WTC11 (cell line): ENCODE results near the gene CYB5D1. TPM values are rescaled to one million over a fixed set of nuclear protein-coding genes. Genes with fewer than 3 reads are reported as not detected.

Experiments
- ATAC-seq: fragments of 200-7000 bp; cut with Tn5 transposase; 2 replicates; pipeline ENCODE4 v1.10.0; 2021; ENCODE audit warnings: mild to moderate bottlenecking, moderate library complexity
- CTCF ChIA-PET: fragments of 300-600 bp; sonication (Branson Sonifier 250); formaldehyde crosslinking; loops from one replicate; lab custom pipeline; 2021; ENCODE audit warnings: antibody characterized with exemption; lab: Charles Lee
- POLR2A ChIA-PET: fragments of 350-600 bp; sonication (Branson Sonifier 250); formaldehyde crosslinking; loops from one replicate; lab custom pipeline; 2021; ENCODE audit warnings: antibody characterized with exemption; lab: Charles Lee
- DNase-seq: peaks from one replicate; pipeline ENCODE4 v3.0.0; 2021; ENCODE audit warnings: low spot score
- H3K27ac Mint-ChIP-seq: 2 replicates; pipeline ENCODE4 v1.8.0; 2021; ENCODE audit warnings: mixed read lengths
- H3K27me3 Mint-ChIP-seq: 2 replicates; pipeline ENCODE4 v1.8.0; 2021; ENCODE audit warnings: low read depth, mild to moderate bottlenecking, moderate library complexity, mixed read lengths
- H3K36me3 Mint-ChIP-seq: 2 replicates; pipeline ENCODE4 v1.8.0; 2021; ENCODE audit warnings: mixed read lengths
- H3K4me1 Mint-ChIP-seq: 2 replicates; pipeline ENCODE4 v1.8.0; 2022; ENCODE audit warnings: mixed read lengths
- H3K4me3 Mint-ChIP-seq: 2 replicates; pipeline ENCODE4 v1.8.0; 2021; ENCODE audit warnings: mild to moderate bottlenecking, moderate library complexity, mixed read lengths
- H3K9me3 Mint-ChIP-seq: 2 replicates; pipeline ENCODE4 v1.8.0; 2021; ENCODE audit warnings: mixed read lengths
- CREB1 ChIP-seq: sonication (generic); formaldehyde crosslinking; IDR thresholded peaks from 2 replicates; pipeline ENCODE4 v1.8.0; 2023; ENCODE audit warnings: mild to moderate bottlenecking, missing genetic modification reagents
- CTCF ChIP-seq: fragments of 200-600 bp; IDR thresholded peaks from 2 replicates; pipeline ENCODE4 v1.8.0; 2022; ENCODE audit warnings: antibody characterized with exemption
- EMX1 ChIP-seq: fragments of 250-450 bp; sonication (Bioruptor Pico); IDR thresholded peaks from 2 replicates; pipeline ENCODE4 v1.8.0; 2021; ENCODE audit warnings: mild to moderate bottlenecking
- GABPB1 ChIP-seq: sonication (generic); formaldehyde crosslinking; IDR thresholded peaks from 2 replicates; pipeline ENCODE4 v1.8.1; 2023; ENCODE audit warnings: mild to moderate bottlenecking, missing genetic modification reagents
- GRHL2 ChIP-seq: fragments of 250-450 bp; sonication (Bioruptor Pico); IDR thresholded peaks from 2 replicates; pipeline ENCODE4 v1.8.0; 2022; ENCODE audit warnings: mild to moderate bottlenecking, moderate library complexity; ENCODE audit not compliant: insufficient replicate concordance, severe bottlenecking
- NFE2L1 ChIP-seq: sonication (generic); formaldehyde crosslinking; IDR thresholded peaks from 2 replicates; pipeline ENCODE4 v1.8.1; 2023; ENCODE audit warnings: missing genetic modification reagents
- NFYB ChIP-seq: sonication (generic); formaldehyde crosslinking; conservative IDR thresholded peaks from 2 replicates; pipeline ENCODE4 v1.8.0; 2022; ENCODE audit warnings: low read depth, missing genetic modification reagents
- NR2C2 ChIP-seq: sonication (generic); formaldehyde crosslinking; IDR thresholded peaks from 2 replicates; pipeline ENCODE4 v1.8.0; 2022; ENCODE audit warnings: mild to moderate bottlenecking, missing genetic modification reagents
- NR3C1 ChIP-seq: sonication (generic); formaldehyde crosslinking; conservative IDR thresholded peaks from 2 replicates; pipeline ENCODE4 v1.8.1; 2023; ENCODE audit warnings: low read depth, mild to moderate bottlenecking, missing genetic modification reagents
- PREB ChIP-seq: sonication (generic); formaldehyde crosslinking; IDR thresholded peaks from 2 replicates; pipeline ENCODE4 v1.8.1; 2022; ENCODE audit warnings: mild to moderate bottlenecking, missing genetic modification reagents, moderate library complexity, borderline replicate concordance
- SMAD4 ChIP-seq: sonication (generic); formaldehyde crosslinking; IDR thresholded peaks from 2 replicates; pipeline ENCODE4 v1.8.0; 2022; ENCODE audit warnings: mild to moderate bottlenecking, missing genetic modification reagents
- TCF7 ChIP-seq: sonication (generic); formaldehyde crosslinking; IDR thresholded peaks from 2 replicates; pipeline ENCODE4 v1.8.0; 2022; ENCODE audit warnings: mild to moderate bottlenecking, low read depth, missing genetic modification reagents, moderate library complexity
- ZBTB43 ChIP-seq: sonication (generic); formaldehyde crosslinking; IDR thresholded peaks from 2 replicates; pipeline ENCODE4 v1.8.1; 2023; ENCODE audit warnings: mild to moderate bottlenecking, missing genetic modification reagents
- ZNF263 ChIP-seq: sonication (generic); formaldehyde crosslinking; IDR thresholded peaks from 2 replicates; pipeline ENCODE4 v1.8.1; 2022; ENCODE audit warnings: low read depth, mild to moderate bottlenecking, moderate library complexity, missing genetic modification reagents
- ZNF317 ChIP-seq: sonication (generic); formaldehyde crosslinking; IDR thresholded peaks from 2 replicates; pipeline ENCODE4 v1.8.1; 2023; ENCODE audit warnings: low read depth, mild to moderate bottlenecking, moderate library complexity, missing genetic modification reagents, borderline replicate concordance
- total RNA-seq: library from RNA; stranded (reverse); gene quantifications from 3 replicates; pipeline ENCODE4 v1.2.3, GENCODE V29; 2021
- TF ChIP-seq, protein P1 (sequence below): sonication (generic); formaldehyde crosslinking; IDR thresholded peaks from 2 replicates; pipeline ENCODE4 v1.8.1; 2023; ENCODE audit warnings: mild to moderate bottlenecking, missing genetic modification reagents, borderline replicate concordance
- TF ChIP-seq, protein P2 (sequence below): sonication (generic); formaldehyde crosslinking; IDR thresholded peaks from 2 replicates; pipeline ENCODE4 v1.8.0; 2022; ENCODE audit warnings: missing genetic modification reagents
- TF ChIP-seq, protein P3 (sequence below): fragments of 250-450 bp; sonication (Bioruptor Pico); IDR thresholded peaks from 2 replicates; pipeline ENCODE4 v1.9.0; 2021; ENCODE audit warnings: mild to moderate bottlenecking
- TF ChIP-seq, protein P4 (sequence below): sonication (generic); formaldehyde crosslinking; IDR thresholded peaks from 2 replicates; pipeline ENCODE4 v1.8.1; 2023; ENCODE audit warnings: mild to moderate bottlenecking, missing genetic modification reagents

The CYB5D1 gene
- total RNA-seq, 1 experiment from 2014 or later, result 15.2 TPM

- Mint-ChIP-seq H3K36me3 (no peaks in the 10 kb centered on the region), H3K9me3 (no peaks in the 10 kb centered on the region), H3K4me1 (peaks cover 12% of the 10 kb centered on the region), H3K27me3 (peaks cover 65% of the 10 kb centered on the region), H3K4me3 (no peak overlapping the region), H3K27ac (no peak overlapping the region)
- DNase-seq (no peak), ATAC-seq (no peak)
- ChIA-PET POLR2A (no interaction called here), CTCF (interaction anchor here (2.7 kb wide), 1 partner anchor 88 kb away, joined by 12 read pairs; no protein-coding TSS in a partner anchor)
- TF ChIP-seq NFE2L1 (CRISPR knock-in tag), result no peak
- no peak for TF ChIP-seq PREB (CRISPR knock-in tag)
- TF ChIP-seq NR3C1 (CRISPR knock-in tag), result no peak
- no peak for TF ChIP-seq CTCF
- TF ChIP-seq SMAD4 (CRISPR knock-in tag), result no peak
- TF ChIP-seq, protein P1, sequence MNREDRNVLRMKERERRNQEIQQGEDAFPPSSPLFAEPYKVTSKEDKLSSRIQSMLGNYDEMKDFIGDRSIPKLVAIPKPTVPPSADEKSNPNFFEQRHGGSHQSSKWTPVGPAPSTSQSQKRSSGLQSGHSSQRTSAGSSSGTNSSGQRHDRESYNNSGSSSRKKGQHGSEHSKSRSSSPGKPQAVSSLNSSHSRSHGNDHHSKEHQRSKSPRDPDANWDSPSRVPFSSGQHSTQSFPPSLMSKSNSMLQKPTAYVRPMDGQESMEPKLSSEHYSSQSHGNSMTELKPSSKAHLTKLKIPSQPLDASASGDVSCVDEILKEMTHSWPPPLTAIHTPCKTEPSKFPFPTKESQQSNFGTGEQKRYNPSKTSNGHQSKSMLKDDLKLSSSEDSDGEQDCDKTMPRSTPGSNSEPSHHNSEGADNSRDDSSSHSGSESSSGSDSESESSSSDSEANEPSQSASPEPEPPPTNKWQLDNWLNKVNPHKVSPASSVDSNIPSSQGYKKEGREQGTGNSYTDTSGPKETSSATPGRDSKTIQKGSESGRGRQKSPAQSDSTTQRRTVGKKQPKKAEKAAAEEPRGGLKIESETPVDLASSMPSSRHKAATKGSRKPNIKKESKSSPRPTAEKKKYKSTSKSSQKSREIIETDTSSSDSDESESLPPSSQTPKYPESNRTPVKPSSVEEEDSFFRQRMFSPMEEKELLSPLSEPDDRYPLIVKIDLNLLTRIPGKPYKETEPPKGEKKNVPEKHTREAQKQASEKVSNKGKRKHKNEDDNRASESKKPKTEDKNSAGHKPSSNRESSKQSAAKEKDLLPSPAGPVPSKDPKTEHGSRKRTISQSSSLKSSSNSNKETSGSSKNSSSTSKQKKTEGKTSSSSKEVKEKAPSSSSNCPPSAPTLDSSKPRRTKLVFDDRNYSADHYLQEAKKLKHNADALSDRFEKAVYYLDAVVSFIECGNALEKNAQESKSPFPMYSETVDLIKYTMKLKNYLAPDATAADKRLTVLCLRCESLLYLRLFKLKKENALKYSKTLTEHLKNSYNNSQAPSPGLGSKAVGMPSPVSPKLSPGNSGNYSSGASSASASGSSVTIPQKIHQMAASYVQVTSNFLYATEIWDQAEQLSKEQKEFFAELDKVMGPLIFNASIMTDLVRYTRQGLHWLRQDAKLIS (CRISPR knock-in tag), result no peak
- no peak for TF ChIP-seq ZNF263
Measured at GRCh38 chr17:7831233-7831632, 26.6 kb upstream of the CYB5D1 start.

DNA sequence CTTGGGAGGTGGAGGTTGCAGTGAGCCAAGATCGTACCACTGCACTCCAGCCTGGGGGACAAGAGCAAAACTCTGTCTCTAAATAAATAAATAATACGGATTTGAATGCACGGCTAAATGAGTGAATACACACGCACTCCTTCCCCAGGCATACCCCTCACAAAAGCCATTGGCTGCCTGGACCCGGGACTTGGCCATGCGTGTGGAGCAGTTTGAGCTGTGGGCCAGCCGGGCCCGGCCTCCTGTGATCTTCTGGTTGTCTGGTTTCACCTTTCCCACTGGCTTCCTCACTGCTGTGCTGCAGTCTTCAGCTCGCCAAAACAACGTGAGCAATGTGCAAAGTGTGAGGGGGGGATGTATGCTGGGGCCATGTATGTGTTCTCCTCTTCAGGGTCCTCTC, 25.4 kb upstream of the CYB5D1 start:
- Mint-ChIP-seq H3K27me3 (peaks cover 55% of the 10 kb centered on the region), H3K9me3 (no peaks in the 10 kb centered on the region), H3K36me3 (no peaks in the 10 kb centered on the region), H3K27ac (no peak overlapping the region), H3K4me1 (peaks cover 14% of the 10 kb centered on the region), H3K4me3 (no peak overlapping the region)
- CTCF ChIA-PET, result interaction anchor here (1.2 to 5.2 kb wide), 9 partner anchors 8 to 230 kb away, joined by 3 to 66 read pairs (median 7); no protein-coding TSS in a partner anchor
- TF ChIP-seq EMX1 (CRISPR knock-in tag) (no peak), ZNF317 (CRISPR knock-in tag) (no peak), CREB1 (no peak), GRHL2 (CRISPR knock-in tag) (no peak), NR2C2 (CRISPR knock-in tag) (no peak), TCF7 (no peak), ZBTB43 (CRISPR knock-in tag) (no peak), GABPB1 (no peak), NFYB (CRISPR knock-in tag) (no peak)
- TF ChIP-seq, protein P2, sequence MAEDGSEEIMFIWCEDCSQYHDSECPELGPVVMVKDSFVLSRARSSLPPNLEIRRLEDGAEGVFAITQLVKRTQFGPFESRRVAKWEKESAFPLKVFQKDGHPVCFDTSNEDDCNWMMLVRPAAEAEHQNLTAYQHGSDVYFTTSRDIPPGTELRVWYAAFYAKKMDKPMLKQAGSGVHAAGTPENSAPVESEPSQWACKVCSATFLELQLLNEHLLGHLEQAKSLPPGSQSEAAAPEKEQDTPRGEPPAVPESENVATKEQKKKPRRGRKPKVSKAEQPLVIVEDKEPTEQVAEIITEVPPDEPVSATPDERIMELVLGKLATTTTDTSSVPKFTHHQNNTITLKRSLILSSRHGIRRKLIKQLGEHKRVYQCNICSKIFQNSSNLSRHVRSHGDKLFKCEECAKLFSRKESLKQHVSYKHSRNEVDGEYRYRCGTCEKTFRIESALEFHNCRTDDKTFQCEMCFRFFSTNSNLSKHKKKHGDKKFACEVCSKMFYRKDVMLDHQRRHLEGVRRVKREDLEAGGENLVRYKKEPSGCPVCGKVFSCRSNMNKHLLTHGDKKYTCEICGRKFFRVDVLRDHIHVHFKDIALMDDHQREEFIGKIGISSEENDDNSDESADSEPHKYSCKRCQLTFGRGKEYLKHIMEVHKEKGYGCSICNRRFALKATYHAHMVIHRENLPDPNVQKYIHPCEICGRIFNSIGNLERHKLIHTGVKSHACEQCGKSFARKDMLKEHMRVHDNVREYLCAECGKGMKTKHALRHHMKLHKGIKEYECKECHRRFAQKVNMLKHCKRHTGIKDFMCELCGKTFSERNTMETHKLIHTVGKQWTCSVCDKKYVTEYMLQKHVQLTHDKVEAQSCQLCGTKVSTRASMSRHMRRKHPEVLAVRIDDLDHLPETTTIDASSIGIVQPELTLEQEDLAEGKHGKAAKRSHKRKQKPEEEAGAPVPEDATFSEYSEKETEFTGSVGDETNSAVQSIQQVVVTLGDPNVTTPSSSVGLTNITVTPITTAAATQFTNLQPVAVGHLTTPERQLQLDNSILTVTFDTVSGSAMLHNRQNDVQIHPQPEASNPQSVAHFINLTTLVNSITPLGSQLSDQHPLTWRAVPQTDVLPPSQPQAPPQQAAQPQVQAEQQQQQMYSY (CRISPR knock-in tag), result no peak
- TF ChIP-seq, protein P3, sequence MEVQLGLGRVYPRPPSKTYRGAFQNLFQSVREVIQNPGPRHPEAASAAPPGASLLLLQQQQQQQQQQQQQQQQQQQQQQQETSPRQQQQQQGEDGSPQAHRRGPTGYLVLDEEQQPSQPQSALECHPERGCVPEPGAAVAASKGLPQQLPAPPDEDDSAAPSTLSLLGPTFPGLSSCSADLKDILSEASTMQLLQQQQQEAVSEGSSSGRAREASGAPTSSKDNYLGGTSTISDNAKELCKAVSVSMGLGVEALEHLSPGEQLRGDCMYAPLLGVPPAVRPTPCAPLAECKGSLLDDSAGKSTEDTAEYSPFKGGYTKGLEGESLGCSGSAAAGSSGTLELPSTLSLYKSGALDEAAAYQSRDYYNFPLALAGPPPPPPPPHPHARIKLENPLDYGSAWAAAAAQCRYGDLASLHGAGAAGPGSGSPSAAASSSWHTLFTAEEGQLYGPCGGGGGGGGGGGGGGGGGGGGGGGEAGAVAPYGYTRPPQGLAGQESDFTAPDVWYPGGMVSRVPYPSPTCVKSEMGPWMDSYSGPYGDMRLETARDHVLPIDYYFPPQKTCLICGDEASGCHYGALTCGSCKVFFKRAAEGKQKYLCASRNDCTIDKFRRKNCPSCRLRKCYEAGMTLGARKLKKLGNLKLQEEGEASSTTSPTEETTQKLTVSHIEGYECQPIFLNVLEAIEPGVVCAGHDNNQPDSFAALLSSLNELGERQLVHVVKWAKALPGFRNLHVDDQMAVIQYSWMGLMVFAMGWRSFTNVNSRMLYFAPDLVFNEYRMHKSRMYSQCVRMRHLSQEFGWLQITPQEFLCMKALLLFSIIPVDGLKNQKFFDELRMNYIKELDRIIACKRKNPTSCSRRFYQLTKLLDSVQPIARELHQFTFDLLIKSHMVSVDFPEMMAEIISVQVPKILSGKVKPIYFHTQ (CRISPR knock-in tag), result no peak
- TF ChIP-seq, protein P4, sequence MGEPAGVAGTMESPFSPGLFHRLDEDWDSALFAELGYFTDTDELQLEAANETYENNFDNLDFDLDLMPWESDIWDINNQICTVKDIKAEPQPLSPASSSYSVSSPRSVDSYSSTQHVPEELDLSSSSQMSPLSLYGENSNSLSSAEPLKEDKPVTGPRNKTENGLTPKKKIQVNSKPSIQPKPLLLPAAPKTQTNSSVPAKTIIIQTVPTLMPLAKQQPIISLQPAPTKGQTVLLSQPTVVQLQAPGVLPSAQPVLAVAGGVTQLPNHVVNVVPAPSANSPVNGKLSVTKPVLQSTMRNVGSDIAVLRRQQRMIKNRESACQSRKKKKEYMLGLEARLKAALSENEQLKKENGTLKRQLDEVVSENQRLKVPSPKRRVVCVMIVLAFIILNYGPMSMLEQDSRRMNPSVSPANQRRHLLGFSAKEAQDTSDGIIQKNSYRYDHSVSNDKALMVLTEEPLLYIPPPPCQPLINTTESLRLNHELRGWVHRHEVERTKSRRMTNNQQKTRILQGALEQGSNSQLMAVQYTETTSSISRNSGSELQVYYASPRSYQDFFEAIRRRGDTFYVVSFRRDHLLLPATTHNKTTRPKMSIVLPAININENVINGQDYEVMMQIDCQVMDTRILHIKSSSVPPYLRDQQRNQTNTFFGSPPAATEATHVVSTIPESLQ (CRISPR knock-in tag), result no peak
- POLR2A ChIA-PET, result no interaction called here
- DNase-seq (no peak), ATAC-seq (no peak)
